GM19324 (cell line): ENCODE data around the gene INPP5E.

Experiments used
- ATAC-seq: cut with Tn5 transposase; IDR thresholded peaks from one replicate; pipeline ENCODE4 v1.9.1; 2021; ENCODE audit warnings: mild to moderate bottlenecking, moderate library complexity; ENCODE audit not compliant: unreplicated experiment, low FRiP score

Gene INPP5E

DNA sequence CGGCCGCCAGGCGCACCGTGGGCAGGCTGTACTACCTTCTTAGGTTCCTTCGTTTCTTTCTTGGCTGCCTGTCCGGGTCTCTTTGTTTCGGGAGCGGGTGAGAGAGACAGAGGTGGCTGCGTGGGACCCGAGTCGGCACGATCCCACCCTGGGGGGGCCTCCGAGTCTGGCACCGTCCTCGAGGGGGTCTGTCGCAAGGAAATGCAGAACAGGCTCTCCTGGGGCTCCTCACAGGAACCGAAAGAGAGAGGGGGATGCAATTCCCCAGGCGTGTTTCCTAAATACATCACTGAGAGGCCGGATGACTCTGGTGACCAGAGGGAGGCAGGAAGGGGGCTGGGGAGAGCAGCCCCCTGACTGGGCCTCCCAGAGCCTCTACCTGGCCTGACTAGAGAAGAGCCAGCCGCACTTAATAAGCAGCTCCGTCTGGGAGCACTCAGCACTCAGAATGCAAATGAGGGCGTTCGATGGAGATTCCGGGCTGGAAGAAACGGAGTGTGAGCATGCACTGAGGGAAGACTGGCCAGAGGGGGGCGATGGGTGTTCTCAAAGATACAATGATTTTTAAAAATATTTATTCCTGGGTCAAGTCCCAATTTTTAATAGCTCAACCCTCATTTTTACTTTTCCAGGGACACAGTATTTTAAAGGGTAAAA, 11.7 kb upstream of the INPP5E start:
- ATAC-seq, result no peak

DNA sequence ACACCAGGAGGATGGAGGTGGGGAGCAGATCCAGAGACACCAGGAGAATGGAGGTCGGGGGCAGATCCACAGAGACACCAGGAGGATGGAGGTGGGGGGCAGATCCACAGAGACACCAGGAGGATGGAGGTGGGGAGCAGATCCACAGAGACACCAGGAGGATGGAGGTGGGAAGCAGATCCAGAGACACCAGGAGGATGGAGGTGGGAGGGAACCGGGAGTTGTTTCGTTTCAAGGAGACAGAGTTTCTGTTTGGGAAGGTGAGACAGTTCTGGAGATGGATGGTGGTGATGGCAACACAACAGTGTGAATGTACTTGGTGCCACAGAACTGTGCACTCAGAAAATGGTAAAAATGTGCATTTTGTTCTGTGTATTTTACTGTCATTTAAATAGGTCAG, 9.0 kb upstream of the INPP5E start:
- ATAC-seq, result no peak

DNA sequence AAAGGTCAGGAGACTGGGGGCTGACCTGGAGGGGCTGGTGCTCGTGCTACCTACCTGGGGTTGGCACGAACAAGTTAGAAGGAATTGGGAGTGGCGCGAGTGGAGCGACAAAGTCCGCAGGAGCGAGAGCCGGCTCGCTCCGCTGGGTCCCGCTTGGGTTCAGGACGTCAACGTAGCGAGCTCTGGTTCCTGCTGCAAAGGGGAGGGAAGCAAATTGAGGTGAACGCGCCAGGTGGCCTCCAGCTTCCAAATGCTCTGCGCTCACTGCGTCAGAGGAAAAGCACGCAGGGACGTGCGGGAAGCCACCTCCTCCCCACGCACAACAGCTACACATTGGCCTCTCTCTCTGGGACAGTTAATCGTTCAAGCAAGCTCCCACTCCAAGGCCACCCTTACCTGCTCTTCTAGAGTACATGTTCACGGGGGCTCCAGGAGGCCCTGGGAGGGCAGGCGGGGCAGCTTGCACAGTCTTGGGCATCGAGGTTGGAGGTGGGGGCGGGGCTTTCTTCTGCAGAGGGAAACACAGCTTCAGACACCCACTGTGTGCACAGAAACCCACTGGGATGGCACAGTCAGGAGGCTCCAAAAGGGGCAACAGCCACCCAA, 7.6 kb upstream of the INPP5E start:
- ATAC-seq, result no peak

DNA sequence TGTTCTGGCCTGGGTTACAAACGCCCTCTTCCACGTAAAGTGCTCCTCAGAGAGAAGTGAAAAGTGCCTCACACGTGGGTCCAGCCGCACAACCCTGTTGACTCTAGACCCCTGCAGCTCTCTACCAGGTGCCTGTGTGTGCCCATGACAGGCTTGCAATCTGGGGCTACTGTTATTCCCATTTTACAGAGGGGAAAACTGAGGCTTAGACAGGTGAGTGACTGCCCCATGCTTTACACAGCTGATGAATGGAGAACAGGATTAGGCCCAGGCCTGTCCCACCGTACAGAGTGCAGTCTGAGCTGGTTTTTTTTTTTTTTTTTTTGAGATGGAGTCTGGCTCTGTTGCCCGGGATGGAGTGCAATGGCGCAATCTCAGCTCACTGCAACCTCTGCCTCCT, 6.2 kb upstream of the INPP5E start:
- ATAC-seq, result no peak

DNA sequence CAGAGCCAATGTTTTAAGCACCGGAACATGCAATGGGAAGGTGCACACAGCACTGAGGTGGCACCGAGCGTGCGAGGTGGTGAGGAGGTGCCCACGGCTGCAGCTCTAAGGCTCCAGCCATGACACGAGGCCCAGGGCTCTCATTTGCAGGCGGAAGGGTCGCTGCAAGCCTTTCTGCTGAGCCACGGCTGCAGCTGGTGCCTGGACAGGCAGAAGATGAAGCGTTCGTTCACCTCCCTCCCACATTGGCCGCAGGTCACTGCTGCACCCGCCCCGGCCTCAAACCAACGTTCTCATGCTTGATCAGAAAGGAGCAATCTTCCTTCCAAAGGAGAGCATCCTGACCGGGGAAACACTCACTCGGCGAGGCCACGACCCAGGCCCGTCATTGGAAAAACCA, 4.5 kb upstream of the INPP5E start:
- ATAC-seq, result no peak

DNA sequence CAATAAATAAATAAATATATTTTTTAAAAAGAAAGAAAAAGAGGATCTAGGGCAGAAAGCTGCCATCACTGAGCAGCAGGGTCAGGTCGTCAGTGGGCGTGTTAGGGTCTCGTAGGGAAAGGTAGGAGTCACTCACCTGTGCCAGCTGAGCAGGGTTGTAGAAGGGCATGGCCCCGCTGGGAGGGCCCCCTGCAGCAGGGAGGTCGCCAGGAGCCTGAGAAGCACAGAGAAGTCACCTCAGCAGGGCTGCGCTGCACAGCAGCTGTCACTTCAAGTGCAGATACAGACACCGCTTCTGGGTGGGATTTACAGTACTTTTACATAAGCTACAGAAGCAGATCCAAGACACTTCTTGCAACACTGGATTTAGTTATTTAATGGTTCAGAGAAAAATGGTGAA, 4.0 kb upstream of the INPP5E start:
- no peak for ATAC-seq

DNA sequence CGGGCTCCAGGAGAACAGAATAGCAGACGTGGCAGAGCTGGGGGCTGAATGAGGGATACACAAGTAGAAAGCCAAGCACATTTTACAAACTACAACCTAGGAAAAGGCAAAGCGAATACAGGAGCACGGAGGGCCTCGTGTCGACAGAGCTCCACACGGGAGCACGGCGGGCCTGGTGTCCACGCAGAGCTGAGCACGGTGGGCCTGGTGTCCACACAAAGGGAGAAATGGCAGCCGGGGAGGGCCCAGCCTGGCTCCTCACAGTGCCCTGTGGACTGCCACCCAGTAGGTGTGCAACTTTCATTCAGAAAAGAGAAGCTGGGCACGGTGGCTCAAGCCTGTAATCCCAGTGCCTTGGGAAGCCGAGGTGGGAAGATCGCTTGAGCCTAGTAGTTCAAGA, 3.4 kb upstream of the INPP5E start:
- no peak for ATAC-seq

DNA sequence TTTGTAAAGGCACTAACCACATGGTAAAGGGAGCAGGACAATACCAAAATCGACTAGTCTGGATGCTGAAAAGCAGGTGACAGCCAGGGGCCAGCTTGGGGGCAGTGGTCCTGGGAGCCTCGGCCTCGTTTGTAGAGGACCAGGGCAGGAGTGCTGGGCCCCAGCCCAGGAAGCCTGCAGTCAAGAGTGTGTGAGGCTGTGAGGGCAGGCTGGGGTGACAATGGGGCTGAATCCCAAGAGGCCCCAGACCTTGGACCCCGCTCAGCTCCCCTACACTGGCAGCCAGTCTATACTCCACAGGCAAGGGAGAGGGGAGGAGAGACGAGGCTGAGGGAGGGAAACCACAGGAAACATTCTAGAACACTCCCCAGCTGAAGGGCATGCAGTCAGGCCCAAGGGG, 2.6 kb upstream of the INPP5E start:
- no peak for ATAC-seq

DNA sequence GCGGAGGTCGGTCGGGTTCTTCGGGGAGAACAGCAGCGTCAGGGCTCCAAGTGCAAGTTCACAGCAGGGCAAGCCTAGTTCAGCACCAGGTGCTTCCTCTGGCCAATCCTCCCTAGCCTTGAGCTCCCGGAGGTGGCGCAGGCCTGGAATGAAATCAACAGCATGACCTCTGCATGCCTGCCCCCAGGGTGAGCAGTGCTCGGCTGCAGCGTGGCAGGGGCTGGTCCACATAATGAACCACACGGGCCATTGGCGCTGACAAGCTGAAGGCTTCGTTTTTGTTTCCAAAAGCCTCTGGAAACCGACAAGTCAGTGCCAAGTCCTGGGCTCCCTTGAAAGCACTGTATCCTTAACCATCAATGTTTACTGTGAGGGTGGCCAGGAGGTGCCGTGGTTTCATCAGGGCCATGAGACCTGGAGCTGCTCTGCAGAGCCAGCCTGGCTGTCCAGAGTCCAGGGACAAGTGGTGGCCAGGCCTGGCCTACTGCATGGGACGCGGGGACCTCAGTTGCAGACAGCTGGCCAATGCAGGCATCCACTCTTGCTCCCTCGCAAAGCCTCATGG, 2.1 kb upstream of the INPP5E start:
- ATAC-seq, result no peak

DNA sequence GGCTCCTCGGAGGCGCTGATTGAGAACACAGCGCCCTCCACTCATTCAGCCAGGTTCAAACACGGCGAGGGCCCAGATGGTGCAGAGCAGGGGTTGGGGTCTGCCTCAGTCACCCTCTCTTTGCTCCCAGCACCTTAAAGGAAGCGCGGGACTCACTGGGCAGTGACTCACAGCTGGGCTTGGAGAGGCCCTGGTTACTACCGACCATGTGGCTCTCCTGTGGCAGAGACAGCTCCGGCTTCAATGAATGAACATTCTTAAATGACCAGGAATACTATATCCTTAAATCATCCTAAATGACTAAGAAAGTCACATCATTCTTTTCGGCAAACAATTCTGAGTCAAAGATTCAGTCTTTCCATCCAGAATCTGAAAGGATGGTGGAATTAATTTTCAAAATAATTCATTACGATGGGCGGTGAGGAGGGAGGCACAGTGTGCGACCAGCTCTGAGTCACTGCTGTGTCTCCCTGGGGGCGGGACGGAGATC, 1.6 kb upstream of the INPP5E start:
- no peak for ATAC-seq

DNA sequence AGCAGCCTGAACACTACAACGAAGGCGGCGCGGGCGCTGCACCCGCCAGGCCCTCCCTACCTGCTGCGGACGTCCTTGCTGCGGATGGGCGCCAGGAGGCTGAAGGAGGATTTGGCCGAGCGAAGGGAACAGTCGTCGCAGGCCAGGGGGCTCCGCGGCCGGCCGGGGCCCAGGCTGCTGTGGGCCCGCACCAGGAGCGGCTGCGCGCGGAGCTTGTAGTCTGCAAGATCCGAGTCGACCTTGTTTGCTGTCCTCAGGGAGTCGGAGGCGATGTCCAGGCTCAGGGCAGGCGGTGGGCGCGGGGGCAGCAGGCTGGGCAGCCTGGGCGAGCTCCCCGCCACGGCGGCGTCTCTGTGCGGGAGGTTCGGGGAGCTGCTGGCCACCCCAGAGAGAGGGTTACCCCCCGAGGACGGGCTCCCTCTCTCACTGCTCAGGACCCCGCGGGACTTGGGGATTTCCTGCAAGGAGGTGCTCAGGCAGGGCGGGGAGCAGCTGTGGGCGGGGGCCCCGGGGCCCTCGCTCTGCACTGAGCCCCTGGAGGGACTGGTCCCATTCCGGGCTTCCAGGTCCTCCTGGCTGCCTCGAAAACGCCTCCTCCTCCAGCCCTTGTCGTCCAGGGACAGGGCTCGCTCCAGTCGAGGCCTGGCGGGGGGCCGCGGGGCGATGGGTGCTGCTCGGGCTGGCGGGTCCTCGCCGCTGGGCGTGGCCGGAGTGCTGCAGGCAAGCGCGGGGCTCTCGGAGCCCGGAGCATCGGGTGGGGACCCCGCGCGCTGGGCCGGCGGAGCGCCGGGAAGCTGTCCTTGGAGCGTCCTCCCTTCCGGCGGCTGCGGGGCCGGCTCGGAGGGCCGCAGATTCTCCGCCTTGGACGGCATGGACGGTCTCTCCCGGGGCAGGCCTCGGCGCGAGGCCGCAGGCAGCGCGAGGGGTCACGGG, 831 bp downstream of the INPP5E start:
- peak; percentile 39 for ATAC-seq

DNA sequence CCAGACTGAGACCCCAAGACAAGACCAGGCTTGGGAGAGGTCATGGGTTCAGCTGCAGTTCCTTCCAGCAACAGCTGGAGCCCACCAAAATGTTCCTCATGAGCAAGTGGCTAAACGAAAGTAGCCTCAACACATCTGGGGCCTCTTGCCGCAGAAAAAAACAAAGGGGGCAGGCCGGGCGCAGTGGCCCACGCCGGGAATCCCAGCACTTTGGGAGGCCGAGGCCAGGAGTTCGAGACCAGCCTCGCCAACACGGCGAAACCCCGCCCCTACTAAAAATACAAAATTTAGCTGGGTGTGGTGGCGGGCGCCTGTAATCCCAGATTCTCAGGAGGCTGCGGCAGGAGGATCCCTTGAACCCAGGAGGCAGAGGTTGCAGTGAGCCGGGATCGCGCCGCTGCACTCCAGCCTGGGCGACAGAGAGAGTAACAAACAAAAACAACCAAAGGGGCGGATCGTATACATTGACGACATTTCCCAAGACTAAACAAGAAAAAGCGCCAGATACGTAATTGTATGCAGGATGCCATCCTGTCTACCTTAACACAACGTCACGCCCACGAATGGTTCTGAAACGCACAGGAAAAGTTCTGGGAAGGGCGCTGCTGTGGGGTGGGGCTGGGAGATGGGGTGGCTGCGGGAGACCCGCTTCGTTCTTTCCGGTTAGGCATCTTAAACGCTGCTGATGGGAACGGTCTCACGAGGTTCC, 1.7 kb downstream of the INPP5E start:
- ATAC-seq, result no peak

DNA sequence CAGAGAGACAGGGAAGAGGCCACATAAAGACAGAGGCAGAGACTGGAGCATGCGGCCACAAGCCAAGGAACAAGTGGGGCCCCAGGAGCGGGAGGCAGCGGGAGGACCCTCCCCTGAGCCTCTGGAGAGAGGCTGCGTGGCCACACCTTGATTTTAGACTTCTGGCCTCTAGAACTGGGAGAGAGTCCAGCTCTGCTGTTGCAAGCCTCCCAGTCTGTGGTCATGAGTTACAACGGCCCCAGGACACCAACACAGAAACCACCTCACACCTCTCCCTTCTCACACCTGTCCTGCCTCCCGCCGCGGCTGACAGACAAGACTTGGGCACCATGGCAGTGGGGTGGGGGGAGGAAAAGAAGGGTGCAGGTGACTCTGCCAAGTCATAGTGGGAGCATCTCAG, 2.2 kb downstream of the INPP5E start:
- ATAC-seq, result no peak

DNA sequence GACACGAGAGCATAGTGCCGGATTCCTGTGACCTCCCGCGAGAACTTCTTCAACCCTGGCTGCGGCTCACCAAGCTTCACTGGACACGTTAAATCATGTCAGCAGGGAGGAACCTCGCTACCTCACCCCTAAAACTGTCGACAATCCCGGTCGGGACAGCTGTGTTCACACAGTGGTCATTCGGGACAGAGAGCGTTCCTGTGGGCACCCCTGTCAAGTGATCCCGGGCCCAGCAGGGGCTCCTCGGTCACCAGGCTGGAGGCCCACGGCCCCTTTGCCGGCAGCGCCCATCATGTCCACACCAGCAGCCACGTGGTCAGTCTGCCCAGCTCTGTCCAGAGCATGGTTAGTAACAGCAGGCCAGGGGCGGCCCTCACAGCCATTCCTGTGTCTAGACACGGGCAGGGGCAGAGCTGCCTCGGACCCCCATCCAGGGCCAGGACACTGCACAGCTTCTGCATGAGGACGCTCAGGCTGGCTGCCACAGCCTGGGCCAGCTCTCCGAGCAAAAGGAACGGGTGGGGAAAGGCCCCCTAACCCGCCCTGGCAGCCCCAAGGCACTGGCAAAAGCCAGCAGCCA, 3.5 kb downstream of the INPP5E start:
- ATAC-seq, result no peak

DNA sequence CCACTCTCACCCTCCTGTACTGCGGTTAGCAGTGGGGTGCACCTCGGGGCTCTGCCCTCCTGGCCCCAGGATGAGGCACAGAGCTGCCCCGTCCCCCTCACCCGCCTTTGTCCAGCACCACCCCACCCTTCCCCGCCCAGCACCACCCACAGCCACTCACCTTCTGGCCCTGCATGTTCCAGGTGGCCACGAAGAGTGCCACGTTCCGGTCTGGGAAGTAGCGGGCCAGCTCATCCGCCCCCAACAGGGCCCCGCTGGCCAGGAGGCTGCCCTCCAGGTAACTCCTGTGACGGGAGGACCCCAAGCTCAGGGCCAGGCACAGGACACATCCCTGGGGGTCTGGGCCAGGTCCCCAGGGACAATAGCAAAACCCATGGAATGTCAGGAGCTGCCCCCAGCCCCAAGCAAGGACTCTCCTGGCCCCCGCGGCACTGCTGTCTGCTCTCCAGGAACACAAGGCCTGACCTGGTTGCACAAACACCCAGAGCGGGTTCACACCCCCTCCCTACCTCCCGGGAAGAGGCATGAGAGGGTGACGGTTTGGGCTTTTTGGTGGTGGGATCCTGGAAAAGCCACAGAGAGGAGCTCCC, 5.0 kb downstream of the INPP5E start:
- ATAC-seq, result no peak

DNA sequence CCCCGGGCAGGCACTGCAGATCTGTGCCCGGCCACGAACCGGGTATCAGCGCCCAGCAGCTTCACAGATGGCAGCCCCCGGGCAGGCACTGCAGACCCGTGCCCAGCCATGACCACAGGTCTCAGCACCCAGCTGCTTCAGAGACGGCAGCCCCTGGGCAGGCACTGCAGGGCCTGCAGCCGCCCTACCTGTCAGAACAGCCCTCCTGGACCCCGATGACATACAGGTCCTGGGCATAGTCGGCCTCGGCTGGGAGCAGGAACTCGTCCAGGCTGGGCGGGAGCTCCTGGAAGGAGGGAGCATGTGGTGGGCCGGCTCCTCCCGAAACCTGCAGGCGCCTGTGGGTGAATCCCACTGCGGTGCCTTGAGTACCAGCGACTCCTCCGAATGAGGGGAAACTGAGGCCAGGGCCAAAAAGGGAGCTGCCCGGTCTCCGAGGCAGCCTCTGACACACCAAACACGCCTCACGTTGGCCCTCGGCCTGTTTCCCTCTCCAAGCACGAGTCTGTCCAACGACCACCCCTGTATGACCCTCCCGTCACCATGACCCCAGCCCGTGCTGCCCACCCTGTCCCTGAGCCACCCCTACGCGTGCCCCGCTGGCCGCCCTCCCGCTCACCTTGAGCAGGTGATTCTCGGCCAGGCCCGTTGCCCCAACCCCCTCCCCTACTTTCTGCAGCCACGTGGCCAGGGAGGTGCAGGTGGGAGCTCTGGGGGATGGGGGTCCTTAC, 5.6 kb downstream of the INPP5E start:
- ATAC-seq, result no peak

DNA sequence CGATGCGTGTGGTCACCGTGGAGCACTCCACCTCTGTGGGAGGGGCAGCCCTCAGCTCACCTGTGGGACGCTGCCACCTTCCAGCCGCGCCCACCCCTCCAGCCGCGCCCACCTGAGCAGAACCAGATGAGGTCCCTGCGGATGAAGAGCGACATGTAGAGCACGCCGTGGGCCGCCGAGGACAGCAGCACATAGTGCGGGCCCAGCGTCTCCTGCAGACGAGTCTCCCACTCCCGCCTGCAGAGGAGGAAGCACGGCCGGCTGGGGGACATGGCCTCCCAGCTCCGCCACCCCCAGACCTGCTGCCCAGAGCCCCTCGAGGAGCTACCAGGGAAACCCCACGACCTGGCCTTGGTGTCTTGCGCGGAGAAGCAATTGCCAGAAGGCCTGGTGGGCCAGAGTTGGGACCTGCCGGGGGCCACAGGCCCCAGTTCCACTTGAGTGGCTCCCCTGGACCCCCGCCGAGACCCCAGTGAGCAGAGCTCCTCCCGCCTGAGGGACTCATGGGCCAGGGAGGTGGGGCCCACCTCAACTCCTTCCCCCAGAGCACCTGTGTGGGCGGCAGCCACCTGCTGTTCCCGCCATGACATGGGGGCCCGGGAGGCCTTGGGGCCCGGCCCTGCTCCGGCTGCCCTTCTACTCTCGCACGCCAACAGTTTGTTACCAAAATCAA, 6.5 kb downstream of the INPP5E start:
- no peak for ATAC-seq

DNA sequence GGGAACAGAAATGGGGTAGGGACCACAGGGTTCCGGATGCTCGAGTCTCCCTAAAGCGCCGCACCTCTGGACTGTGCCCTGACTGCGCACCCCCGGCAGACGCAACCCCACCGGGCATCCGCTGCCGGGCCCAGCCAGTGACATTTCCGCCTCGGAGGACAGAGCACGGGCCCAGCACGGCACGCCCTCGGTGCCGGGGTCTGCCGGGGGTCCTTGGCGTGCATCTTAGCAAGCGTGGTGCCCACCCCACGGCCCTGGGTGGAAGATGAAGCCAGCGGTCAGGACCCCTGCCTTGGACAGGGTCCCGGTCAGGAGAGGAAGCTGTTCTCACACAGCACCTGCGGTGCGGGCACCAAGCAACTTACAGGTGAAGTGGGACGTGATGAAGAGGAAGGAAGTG, 7.1 kb downstream of the INPP5E start:
- no peak for ATAC-seq
